Fibroblast of pulmonary artery (primary cell): ENCODE data around the gene VAV2.

Source experiments
- DNase-seq: peaks from one replicate; pipeline ENCODE4 v3.0.0-alpha.2; 2010; ENCODE audit warnings: low read depth
- H3K4me3 ChIP-seq: replicated peaks from 2 replicates; pipeline ENCODE4 v1.5.1; 2011; ENCODE audit warnings: low read depth, mild to moderate bottlenecking, control low read depth, low read length, moderate library complexity
- TF ChIP-seq, protein P1 (sequence below): IDR thresholded peaks from 2 replicates; pipeline ENCODE4 v1.5.1; 2011; ENCODE audit warnings: mild to moderate bottlenecking, control low read depth, low read length, inconsistent platforms; ENCODE audit errors: missing control alignments

Gene VAV2

DNA sequence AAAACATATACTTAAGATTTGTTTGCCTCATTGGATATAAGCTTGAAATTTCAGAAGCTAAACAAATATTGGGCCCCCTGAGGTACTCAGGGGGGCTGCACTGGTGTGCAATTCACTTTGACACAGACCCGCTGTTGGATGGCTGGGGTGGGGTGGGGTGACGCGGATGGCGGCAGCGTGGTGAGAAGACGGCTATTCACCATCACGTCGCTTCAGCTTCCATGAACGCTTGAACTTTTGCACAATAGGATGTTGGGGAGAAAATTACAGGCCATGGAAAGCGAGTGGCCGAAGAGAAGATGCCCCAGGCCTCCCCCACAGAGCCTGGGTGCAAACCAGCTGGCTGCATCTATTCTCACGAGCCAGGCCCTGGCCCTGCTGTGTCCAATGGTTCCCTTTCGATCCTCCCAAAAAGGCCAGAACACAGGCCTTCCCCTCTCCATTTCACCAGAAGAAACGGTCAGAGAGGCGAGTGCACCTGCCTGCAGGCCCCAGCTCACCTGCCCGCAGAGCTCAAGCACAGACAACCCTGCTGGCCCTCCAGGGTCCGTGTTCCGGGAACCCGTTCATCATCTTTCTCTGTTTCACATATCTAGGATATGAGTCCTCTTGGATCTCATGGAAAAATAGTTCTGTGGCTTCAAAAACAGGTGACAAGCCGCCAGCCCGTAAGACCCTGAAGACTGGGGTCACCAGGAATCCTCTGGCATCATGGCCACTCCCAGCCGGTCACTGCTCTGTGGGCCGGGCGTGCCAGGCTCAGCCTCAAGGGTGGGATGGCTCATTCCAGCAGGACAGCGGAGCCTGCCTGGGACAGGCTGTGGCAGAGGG, 207.2 kb downstream of the VAV2 start:
- DNase-seq = no peak
- TF ChIP-seq, protein P1, sequence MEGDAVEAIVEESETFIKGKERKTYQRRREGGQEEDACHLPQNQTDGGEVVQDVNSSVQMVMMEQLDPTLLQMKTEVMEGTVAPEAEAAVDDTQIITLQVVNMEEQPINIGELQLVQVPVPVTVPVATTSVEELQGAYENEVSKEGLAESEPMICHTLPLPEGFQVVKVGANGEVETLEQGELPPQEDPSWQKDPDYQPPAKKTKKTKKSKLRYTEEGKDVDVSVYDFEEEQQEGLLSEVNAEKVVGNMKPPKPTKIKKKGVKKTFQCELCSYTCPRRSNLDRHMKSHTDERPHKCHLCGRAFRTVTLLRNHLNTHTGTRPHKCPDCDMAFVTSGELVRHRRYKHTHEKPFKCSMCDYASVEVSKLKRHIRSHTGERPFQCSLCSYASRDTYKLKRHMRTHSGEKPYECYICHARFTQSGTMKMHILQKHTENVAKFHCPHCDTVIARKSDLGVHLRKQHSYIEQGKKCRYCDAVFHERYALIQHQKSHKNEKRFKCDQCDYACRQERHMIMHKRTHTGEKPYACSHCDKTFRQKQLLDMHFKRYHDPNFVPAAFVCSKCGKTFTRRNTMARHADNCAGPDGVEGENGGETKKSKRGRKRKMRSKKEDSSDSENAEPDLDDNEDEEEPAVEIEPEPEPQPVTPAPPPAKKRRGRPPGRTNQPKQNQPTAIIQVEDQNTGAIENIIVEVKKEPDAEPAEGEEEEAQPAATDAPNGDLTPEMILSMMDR = no peak
- H3K4me3 ChIP-seq = no peak overlapping the region

DNA sequence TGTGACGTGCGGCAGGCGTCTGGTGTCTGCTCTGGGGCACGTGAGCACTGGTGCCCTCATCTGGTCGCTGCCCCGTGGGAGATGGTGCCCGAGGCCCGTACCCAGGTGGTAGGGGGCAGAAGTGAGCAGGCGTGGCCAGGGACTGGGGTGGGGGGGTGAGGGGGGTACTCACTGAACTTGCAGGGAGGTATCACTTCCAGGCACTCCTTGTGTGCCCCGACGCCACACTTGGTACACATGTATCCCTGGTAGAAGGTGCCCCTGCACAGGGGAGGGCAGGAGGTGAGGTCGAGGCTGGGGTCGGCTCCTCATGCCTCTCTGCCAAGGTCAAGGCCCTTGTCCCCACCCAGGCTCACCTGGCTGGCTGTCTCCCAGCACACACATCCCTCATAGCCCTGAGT, 208.8 kb downstream of the VAV2 start:
- no peak for DNase-seq
- TF ChIP-seq, protein P1 = no peak

DNA sequence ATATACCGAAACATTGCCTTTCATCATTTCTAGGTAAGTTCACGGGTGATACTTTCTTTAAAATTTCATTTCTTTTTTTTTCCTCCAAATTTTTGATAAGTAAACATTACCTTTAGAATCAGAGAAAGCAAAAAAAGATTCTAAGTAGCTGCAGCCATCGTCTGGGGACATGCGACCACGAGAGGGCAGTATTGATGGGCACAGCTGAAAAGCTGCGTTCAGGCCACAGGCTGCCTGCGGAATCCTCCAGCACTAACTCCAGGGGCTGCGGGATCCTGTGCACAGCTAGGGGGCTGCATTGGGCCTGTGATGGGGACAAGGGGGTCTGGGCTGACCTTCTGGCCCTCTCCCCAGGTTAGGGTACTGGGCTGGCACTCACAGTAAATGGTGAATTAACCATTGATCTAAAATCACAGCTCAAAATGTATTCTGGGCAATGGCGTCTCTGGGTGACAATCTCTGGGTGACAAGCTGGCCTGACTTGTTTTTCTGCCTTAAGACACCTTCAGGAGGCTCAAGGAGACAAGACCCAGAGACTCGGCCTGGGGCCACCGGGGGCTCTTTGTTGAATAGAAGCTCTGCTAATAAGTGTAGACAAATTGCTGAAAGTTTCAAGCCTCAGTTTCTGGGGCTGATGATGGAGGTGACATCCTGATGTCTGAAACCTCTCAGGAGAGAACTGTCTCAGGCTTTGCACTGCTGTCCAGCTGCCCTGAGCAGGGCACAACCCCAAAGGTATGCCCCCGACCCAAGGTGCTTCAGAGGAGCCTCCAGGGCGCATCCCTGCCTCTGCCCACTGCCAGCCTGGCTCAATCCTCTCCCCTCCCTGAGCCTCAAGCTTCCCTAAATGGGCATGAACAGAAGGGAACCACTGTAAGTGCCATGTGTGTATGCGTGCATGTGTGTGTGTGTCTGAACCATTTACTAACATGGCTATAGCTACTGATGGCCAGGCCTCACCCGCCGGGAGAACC, 209.7 kb downstream of the VAV2 start:
- TF ChIP-seq, protein P1 = peak; percentile 91
- DNase-seq = peak; percentile 78
- no peak overlapping the region for H3K4me3 ChIP-seq

More for the DNA sequence above, 208.8 kb downstream of the VAV2 start:
- no peak overlapping the region for H3K4me3 ChIP-seq

DNA sequence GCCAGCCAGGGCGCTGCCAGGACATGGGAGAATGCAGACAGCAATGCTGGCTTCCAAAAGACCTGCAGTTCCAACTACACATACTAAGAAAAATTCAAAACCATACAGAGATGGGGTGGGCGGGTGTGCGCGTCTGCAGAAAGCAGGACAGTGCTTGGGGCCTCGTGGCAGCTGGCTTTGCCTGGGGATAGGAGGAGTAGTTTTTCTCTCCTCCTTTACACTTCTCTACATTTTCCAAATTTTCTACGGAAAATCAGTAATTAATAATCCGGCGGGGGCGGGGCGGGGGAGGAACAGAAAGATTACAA, 210.3 kb downstream of the VAV2 start:
- TF ChIP-seq, protein P1 = no peak
- DNase-seq = no peak
- H3K4me3 ChIP-seq = no peak overlapping the region

DNA sequence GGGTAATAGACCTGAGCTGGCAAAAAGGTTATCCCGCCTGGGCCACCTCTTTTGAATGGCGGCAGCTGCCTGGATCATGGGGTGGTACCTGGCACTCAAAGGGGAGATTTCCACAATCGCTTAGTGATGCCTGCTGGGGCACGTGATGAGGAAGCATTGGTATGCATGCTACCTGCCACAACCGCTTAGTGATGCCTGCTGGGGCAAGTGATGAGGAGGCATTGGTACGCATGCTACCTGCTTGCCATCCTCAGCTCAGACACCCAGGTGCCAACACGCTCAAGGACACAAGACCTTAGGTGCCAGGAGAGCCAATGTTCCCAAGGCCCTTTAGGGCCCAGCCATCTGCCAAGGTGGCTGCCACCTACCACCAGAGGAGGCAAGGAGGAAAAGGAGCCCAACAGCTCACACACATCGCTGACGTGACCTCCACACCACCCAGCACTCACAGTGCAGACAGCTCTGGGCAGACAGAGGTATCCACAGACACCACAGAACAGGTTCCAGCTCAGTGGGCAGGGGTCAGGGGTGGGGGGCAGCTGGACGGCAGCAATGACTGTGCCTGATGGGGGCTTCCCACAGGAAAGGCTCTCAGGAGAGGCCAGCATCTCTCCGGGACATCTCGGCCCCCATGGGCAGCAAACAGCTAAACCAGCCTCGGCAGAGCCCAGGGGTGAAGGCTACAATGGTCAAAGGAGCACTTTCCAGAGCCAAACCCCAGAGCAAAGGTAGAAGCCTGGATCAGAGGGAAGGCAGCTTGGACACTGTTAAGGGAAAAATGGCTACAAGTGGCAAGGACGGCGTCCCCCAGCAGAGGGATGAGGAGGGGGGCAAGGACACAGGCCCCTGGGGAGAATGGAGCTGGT, 210.9 kb downstream of the VAV2 start:
- DNase-seq = no peak
- TF ChIP-seq, protein P1 = no peak
- H3K4me3 ChIP-seq = no peak overlapping the region

DNA sequence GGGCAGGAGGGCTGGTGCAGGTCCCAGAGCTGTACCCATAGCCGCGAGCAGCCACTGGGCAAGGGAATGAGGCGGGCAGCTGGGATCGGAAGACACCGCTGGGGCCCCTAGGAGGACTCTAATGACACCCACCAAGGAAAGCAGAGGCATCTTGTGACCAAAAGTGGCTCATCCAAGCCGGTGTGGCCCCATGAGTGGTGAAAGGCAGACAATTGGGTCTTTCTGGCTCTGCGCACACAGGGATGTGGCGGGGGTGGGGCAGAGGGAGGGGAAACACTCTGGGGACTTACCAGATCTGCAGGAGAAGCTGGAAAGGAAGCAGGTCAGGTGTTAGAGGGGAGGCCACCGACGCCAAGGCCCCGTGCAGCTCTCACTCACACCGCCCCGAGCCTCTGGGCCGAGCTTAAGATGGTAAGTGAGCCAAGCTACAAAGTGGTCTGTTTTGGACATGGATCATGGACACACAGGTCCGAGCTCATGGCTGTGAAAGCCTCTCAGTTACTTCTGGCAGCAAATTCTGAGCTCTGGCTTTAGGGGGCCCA, 211.6 kb downstream of the VAV2 start:
- no peak overlapping the region for H3K4me3 ChIP-seq
- TF ChIP-seq, protein P1 = no peak
- DNase-seq = no peak
